GM19025 (cell line): Measurements from ENCODE around the gene CD99.

Source experiments
- ATAC-seq: cut with Tn5 transposase; IDR thresholded peaks from one replicate; pipeline ENCODE4 v1.9.1; 2021; ENCODE audit warnings: mild to moderate bottlenecking, low read depth, moderate library complexity; ENCODE audit not compliant: unreplicated experiment

CD99 gene

GRCh38 chrX:2690856-2691542, at the start of gene CD99:
Gene CD99, plus strand, starts transcription at chrX:2691295. Its CDS starts 66 bp downstream, at chrX:2691361.
- peak; percentile 94 for ATAC-seq

- no peak for ATAC-seq
Measured at GRCh38 chrX:2642146-2642545, 48.9 kb upstream of the CD99 start.

- no peak for ATAC-seq
Measured at GRCh38 chrX:2642791-2643190, 48.3 kb upstream of the CD99 start.

- no peak for ATAC-seq
Measured at GRCh38 chrX:2643880-2644279, 47.2 kb upstream of the CD99 start.

GRCh38 chrX:2645563-2645962, 45.5 kb upstream of the CD99 start:
- ATAC-seq, result no peak

- ATAC-seq, result no peak
Measured at GRCh38 chrX:2647627-2648026, 43.5 kb upstream of the CD99 start.

- no peak for ATAC-seq
Measured at GRCh38 chrX:2650037-2650436, 41.1 kb upstream of the CD99 start.

- no peak for ATAC-seq
Measured at GRCh38 chrX:2650865-2651264, 40.2 kb upstream of the CD99 start.

GRCh38 chrX:2652106-2652505, 39.0 kb upstream of the CD99 start:
- ATAC-seq, result no peak

- no peak for ATAC-seq
Measured at GRCh38 chrX:2654436-2655340, 36.4 kb upstream of the CD99 start.

GRCh38 chrX:2656257-2656836, 34.7 kb upstream of the CD99 start:
- no peak for ATAC-seq

GRCh38 chrX:2657532-2658113, 33.5 kb upstream of the CD99 start:
- ATAC-seq, result no peak

GRCh38 chrX:2658585-2659292, 32.4 kb upstream of the CD99 start:
- ATAC-seq, result no peak

- no peak for ATAC-seq
Measured at GRCh38 chrX:2662586-2662985, 28.5 kb upstream of the CD99 start.

GRCh38 chrX:2664502-2664901, 26.6 kb upstream of the CD99 start:
- ATAC-seq, result no peak

- ATAC-seq, result no peak
Measured at GRCh38 chrX:2665387-2666304, 25.4 kb upstream of the CD99 start.

GRCh38 chrX:2666491-2666890, 24.6 kb upstream of the CD99 start:
- ATAC-seq, result no peak

GRCh38 chrX:2670978-2671377, 20.1 kb upstream of the CD99 start:
- no peak for ATAC-seq

- ATAC-seq, result no peak
Measured at GRCh38 chrX:2672084-2672483, 19.0 kb upstream of the CD99 start.
